Measurements from ENCODE around the gene ZNF148.

The ZNF148 gene

GRCh38 chr3:125220183-125220582, 154.9 kb downstream of the ZNF148 start:
- DNase-seq (ENCODE audit: low read depth), result no peak

- DNase-seq (ENCODE audit: low read depth), result no peak
Measured at GRCh38 chr3:125219261-125219701, 155.8 kb downstream of the ZNF148 start.

- DNase-seq (ENCODE audit: low read depth), result no peak
Measured at GRCh38 chr3:125214738-125215137, 160.4 kb downstream of the ZNF148 start.

GRCh38 chr3:125213946-125214542, 161.1 kb downstream of the ZNF148 start:
- no peak for DNase-seq (ENCODE audit: low read depth)

- DNase-seq (ENCODE audit: low read depth), result no peak
Measured at GRCh38 chr3:125213364-125213755, 161.8 kb downstream of the ZNF148 start.

GRCh38 chr3:125212509-125213363, 162.4 kb downstream of the ZNF148 start, which contains the start of gene SLC12A8:
Gene SLC12A8 (minus strand): TSS chr3:125212748. CDS start chr3:125211349, 1,399 bp downstream.
- DNase-seq (ENCODE audit: low read depth), result no peak

- no peak for DNase-seq (ENCODE audit: low read depth)
Measured at GRCh38 chr3:125212091-125212508, 163.0 kb downstream of the ZNF148 start.

- no peak for DNase-seq (ENCODE audit: low read depth)
Measured at GRCh38 chr3:125211523-125212090, 163.5 kb downstream of the ZNF148 start.

- no peak for DNase-seq (ENCODE audit: low read depth)
Measured at GRCh38 chr3:125207949-125208568, 167.1 kb downstream of the ZNF148 start.

GRCh38 chr3:125207507-125207906, 167.6 kb downstream of the ZNF148 start:
- no peak for DNase-seq (ENCODE audit: low read depth)

- DNase-seq (ENCODE audit: low read depth), result no peak
Measured at GRCh38 chr3:125206934-125207333, 168.2 kb downstream of the ZNF148 start.

- no peak for DNase-seq (ENCODE audit: low read depth)
Measured at GRCh38 chr3:125203731-125204130, 171.4 kb downstream of the ZNF148 start.

GRCh38 chr3:125202197-125202596, 172.9 kb downstream of the ZNF148 start:
- DNase-seq (ENCODE audit: low read depth), result no peak

GRCh38 chr3:125200731-125201139, 174.4 kb downstream of the ZNF148 start:
- DNase-seq (ENCODE audit: low read depth), result no peak

- DNase-seq (ENCODE audit: low read depth), result no peak
Measured at GRCh38 chr3:125194849-125195601, 180.1 kb downstream of the ZNF148 start.

- DNase-seq (ENCODE audit: low read depth), result no peak
Measured at GRCh38 chr3:125194061-125194848, 180.9 kb downstream of the ZNF148 start.

- DNase-seq (ENCODE audit: low read depth), result no peak
Measured at GRCh38 chr3:125192190-125193035, 182.7 kb downstream of the ZNF148 start.

- no peak for DNase-seq (ENCODE audit: low read depth)
Measured at GRCh38 chr3:125191730-125192129, 183.4 kb downstream of the ZNF148 start.

- no peak for DNase-seq (ENCODE audit: low read depth)
Measured at GRCh38 chr3:125191256-125191655, 183.9 kb downstream of the ZNF148 start.

- no peak for DNase-seq (ENCODE audit: low read depth)
Measured at GRCh38 chr3:125190786-125191185, 184.3 kb downstream of the ZNF148 start.
